ENCODE data around the gene KCMF1.

The KCMF1 gene

DNA sequence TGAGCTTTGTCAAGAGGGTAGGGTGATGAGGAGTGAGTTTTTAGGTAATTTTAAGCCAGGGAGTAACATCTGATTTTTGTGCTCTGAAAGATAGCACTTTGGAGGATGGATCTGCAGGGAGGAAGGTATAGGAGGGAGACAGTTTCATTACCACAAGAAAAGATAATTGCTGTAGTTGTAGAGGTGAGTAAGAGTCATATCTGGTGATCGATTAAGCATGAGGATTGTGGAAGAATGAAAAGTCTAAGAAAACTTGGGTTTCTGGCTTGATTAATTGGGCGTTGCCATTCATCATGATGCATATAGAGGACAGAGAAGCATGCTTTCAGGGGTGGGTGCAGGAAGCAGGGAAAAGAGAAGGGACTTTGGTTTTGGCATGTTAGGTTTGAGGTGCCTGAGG, 18.5 kb downstream of the KCMF1 start:
- no peaks in the 10 kb centered on the region for H3K27me3 ChIP-seq (ENCODE audit: low read length)
- no peak overlapping the region for H3K4me2 ChIP-seq (ENCODE audit: low read depth, low read length, poor library complexity, severe bottlenecking)
- H4K20me1 ChIP-seq (ENCODE audit: low read depth, low read length), result peaks cover 22% of the 10 kb centered on the region
- H3K9me3 ChIP-seq (ENCODE audit: insufficient read depth, low read length), result no peaks in the 10 kb centered on the region
- H2AFZ ChIP-seq (ENCODE audit: low read depth, low read length, severe bottlenecking), result no peak overlapping the region
- H3K27ac ChIP-seq (ENCODE audit: low read depth, low read length), result no peak overlapping the region
- 0 out of 2 replicates have a peak, but pooled peaks cover under 1% of the 10 kb centered on the region for H3F3A ChIP-seq (ENCODE audit: insufficient read depth)
- H3K9me2 ChIP-seq (replicated peaks; ENCODE audit: insufficient read depth, low read length), result no peaks in the 10 kb centered on the region
- H3K36me3 ChIP-seq (ENCODE audit: low read length), result no peaks in the 10 kb centered on the region
- H3K4me3 ChIP-seq (ENCODE audit: insufficient read depth, low read length, poor library complexity, severe bottlenecking), result no peak overlapping the region
- peaks cover 99% of the 10 kb centered on the region for H3K79me2 ChIP-seq (ENCODE audit: insufficient read depth, low read length)
- no peak overlapping the region for H3K9ac ChIP-seq (ENCODE audit: low read length)
- no peak for TF ChIP-seq EZH2phosphoT487 (conservative IDR thresholded peaks at IDR 0.05; ENCODE audit: low read length)
- TF ChIP-seq, protein P1, sequence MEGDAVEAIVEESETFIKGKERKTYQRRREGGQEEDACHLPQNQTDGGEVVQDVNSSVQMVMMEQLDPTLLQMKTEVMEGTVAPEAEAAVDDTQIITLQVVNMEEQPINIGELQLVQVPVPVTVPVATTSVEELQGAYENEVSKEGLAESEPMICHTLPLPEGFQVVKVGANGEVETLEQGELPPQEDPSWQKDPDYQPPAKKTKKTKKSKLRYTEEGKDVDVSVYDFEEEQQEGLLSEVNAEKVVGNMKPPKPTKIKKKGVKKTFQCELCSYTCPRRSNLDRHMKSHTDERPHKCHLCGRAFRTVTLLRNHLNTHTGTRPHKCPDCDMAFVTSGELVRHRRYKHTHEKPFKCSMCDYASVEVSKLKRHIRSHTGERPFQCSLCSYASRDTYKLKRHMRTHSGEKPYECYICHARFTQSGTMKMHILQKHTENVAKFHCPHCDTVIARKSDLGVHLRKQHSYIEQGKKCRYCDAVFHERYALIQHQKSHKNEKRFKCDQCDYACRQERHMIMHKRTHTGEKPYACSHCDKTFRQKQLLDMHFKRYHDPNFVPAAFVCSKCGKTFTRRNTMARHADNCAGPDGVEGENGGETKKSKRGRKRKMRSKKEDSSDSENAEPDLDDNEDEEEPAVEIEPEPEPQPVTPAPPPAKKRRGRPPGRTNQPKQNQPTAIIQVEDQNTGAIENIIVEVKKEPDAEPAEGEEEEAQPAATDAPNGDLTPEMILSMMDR (IDR thresholded peaks at IDR 0.05; ENCODE audit: insufficient read depth, low read length, poor library complexity, severe bottlenecking), result no peak

DNA sequence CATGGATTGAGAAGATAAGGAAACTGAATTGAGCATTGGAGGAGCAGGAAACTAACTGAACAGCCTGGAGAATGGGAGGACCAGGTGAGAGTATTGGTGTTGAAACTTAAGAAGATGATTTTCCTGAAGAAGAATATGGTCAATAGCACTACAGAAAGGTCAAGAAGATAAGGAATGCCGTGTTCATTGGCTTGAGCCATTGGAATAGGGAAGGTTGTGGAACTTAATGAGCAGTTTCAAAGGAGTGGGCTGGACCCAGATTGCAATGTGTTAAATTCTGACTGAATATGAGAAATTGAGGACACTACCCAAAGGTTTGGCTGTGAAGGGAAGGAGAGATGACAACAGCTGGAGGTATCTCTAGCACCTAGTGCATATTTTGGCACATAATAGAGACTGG, 19.0 kb downstream of the KCMF1 start:
- Histone ChIP-seq H3K9ac (ENCODE audit: low read length) (no peak overlapping the region), H2AFZ (ENCODE audit: low read depth, low read length, severe bottlenecking) (no peak overlapping the region), H3K79me2 (ENCODE audit: insufficient read depth, low read length) (peaks cover 99% of the 10 kb centered on the region), H3K9me2 (replicated peaks; ENCODE audit: insufficient read depth, low read length) (no peaks in the 10 kb centered on the region), H3K27ac (ENCODE audit: low read depth, low read length) (no peak overlapping the region), H4K20me1 (ENCODE audit: low read depth, low read length) (peaks cover 22% of the 10 kb centered on the region), H3K4me2 (ENCODE audit: low read depth, low read length, poor library complexity, severe bottlenecking) (no peak overlapping the region), H3K36me3 (ENCODE audit: low read length) (no peaks in the 10 kb centered on the region), H3F3A (ENCODE audit: insufficient read depth) (0 out of 2 replicates have a peak, but pooled peaks cover 4% of the 10 kb centered on the region), H3K27me3 (ENCODE audit: low read length) (no peaks in the 10 kb centered on the region), H3K4me3 (ENCODE audit: insufficient read depth, low read length, poor library complexity, severe bottlenecking) (no peak overlapping the region), H3K9me3 (ENCODE audit: insufficient read depth, low read length) (no peaks in the 10 kb centered on the region)
- TF ChIP-seq, protein P1 (IDR thresholded peaks at IDR 0.05; ENCODE audit: insufficient read depth, low read length, poor library complexity, severe bottlenecking), result no peak
- no peak for TF ChIP-seq EZH2phosphoT487 (conservative IDR thresholded peaks at IDR 0.05; ENCODE audit: low read length)

DNA sequence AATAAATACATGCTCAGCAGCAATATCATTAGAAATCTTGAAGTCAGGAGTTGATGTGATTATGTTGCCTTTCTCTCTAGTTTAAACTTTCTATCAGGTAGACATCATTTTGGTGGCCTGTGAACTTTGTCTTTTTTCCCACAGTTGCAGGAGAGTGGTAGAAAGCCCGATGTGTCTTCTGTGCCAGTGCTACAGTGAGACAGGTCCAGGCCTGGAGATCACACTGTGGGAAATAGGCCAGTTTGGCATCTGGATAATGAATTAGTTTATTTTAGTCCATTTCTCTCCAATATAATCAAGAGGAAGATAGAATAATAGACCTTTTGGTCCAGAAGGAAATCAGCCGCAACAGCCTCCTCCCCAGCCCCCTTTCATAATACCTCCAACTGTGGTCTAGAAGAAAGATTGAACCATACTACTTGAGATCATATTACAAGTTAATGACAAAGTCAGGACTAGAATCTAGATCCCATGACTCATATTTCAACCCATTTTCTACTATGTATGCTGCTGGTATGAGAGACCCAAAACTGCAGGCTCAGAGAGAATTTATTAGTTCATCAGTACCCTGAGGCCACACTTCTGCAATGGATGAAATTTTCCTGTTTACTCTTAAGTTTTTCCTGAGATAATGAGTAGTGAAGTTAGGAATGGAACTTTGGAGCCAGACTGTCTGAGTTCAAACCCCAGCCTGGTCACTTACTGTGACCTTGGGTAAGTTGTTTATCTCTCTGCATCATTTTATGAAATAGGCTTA, 20.6 kb downstream of the KCMF1 start:
- no peak overlapping the region for H3K27ac ChIP-seq (ENCODE audit: low read depth, low read length)
- peaks cover 13% of the 10 kb centered on the region; the same call in 1 of the 2 replicates for H3F3A ChIP-seq (ENCODE audit: insufficient read depth)
- H4K20me1 ChIP-seq (ENCODE audit: low read depth, low read length), result peaks cover 24% of the 10 kb centered on the region
- peaks cover 99% of the 10 kb centered on the region for H3K79me2 ChIP-seq (ENCODE audit: insufficient read depth, low read length)
- H2AFZ ChIP-seq (ENCODE audit: low read depth, low read length, severe bottlenecking), result no peak overlapping the region
- H3K9ac ChIP-seq (ENCODE audit: low read length), result no peak overlapping the region
- no peak overlapping the region for H3K4me3 ChIP-seq (ENCODE audit: insufficient read depth, low read length, poor library complexity, severe bottlenecking)
- H3K9me3 ChIP-seq (ENCODE audit: insufficient read depth, low read length), result no peaks in the 10 kb centered on the region
- no peaks in the 10 kb centered on the region for H3K27me3 ChIP-seq (ENCODE audit: low read length)
- no peak overlapping the region for H3K4me2 ChIP-seq (ENCODE audit: low read depth, low read length, poor library complexity, severe bottlenecking)
- H3K36me3 ChIP-seq (ENCODE audit: low read length), result no peaks in the 10 kb centered on the region
- TF ChIP-seq, protein P1 (IDR thresholded peaks at IDR 0.05; ENCODE audit: insufficient read depth, low read length, poor library complexity, severe bottlenecking), result no peak
- TF ChIP-seq EZH2phosphoT487 (conservative IDR thresholded peaks at IDR 0.05; ENCODE audit: low read length), result no peak
- no peaks in the 10 kb centered on the region for H3K9me2 ChIP-seq (replicated peaks; ENCODE audit: insufficient read depth, low read length)
